ENCODE measurements around the gene NAALADL2.
"Not testable (repeated sequence)": the region's sequence is repeated elsewhere in the genome, so short reads cannot be mapped to it uniquely, and the experiment has no call there.

The NAALADL2 gene

DNA sequence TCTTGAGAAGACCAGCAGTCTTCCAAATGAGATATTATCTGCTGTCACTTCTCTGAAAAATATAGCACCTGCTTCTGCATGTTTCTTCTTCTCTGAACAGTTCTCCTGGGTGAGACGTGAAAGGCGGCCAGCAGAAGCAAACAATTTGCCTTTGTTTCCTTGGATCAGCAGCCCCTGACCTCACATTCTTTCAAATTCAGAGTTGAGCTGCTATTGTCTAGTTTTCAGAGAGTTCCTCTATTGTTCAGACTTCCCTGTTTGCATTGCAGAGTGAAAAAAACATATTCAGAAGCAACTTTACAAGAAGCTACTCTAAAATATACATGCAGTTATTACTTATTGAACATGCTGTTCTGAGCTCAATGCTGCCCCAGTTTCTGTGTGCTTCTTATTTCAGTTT, 653.6 kb downstream of the NAALADL2 start:
- DNase-seq = no peak

DNA sequence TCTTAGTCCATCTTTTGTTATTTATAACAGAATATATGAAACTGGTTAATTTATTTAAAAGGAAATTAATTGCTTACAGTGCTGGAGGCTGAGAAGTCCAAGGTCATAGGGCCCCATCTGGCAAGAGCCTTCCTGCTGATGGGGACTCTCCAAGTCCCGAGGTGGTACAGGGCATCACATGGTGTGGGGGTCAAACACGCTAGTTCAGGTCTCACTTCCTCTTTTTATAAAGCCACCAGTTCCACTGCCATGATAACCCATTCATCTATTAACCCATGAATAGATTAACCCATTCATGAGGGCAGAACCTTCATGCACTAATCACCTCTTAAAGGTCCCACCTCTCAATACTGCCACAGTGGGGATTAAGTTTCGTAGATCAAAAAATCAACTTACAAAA, 659.3 kb downstream of the NAALADL2 start:
- DNase-seq = no peak

- no peak for DNase-seq
Observed at GRCh38 chr3:175521406-175521805, 662.3 kb downstream of the NAALADL2 start.

GRCh38 chr3:175526191-175526590, 667.1 kb downstream of the NAALADL2 start:
- no peak for DNase-seq

GRCh38 chr3:175526609-175527280, 667.6 kb downstream of the NAALADL2 start:
- DNase-seq = no peak

- not testable (repeated sequence) for DNase-seq
Observed at GRCh38 chr3:175528693-175529092, 669.6 kb downstream of the NAALADL2 start.

DNA sequence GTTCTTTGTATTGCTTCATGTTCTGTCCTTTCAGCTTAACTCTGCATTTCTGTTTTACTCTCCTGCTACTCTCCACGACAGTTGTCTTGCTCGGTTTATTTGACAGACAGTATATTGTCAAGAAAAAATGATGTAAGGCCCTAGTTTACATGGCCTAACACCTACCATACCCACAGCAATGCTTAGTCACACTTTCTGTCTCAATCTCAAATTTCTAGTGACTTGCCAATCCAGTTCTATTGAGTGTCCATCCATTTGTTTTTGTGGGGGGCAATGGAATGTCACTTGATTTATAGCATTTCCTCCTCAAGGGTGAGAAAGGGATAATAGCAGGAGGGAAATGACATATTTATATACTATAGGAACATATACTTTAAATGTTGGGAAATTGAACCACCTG, 676.2 kb downstream of the NAALADL2 start:
- no peak for DNase-seq

- no peak for DNase-seq
Observed at GRCh38 chr3:175546115-175546514, 687.0 kb downstream of the NAALADL2 start.

- no peak for DNase-seq
Observed at GRCh38 chr3:175552929-175553328, 693.8 kb downstream of the NAALADL2 start.

GRCh38 chr3:175554801-175555200, 695.7 kb downstream of the NAALADL2 start:
- no peak for DNase-seq

- no peak for DNase-seq
Observed at GRCh38 chr3:175558261-175558660, 699.1 kb downstream of the NAALADL2 start.

- DNase-seq = no peak
Observed at GRCh38 chr3:175564363-175564762, 705.2 kb downstream of the NAALADL2 start.

DNA sequence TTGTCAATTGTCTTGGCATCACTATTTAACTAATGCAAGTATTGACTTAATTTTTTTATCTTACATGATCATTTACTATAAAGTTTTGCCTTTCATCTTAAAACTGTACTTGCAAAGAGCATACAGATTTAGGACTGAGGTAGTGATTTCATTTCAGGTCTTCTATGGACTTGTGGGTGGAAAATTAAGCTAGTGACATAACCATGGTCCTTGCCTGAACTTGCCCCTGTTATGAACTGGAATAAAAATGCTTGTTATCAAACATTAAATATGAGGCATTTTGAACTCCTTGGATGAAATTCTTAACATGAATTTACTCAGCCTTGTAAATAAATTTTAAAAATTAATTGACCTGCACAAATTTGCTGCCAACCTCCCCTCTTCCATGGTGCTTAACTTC, 712.0 kb downstream of the NAALADL2 start:
- DNase-seq = no peak

- no peak for DNase-seq
Observed at GRCh38 chr3:175573226-175573625, 714.1 kb downstream of the NAALADL2 start.

- DNase-seq = no peak
Observed at GRCh38 chr3:175580318-175580717, 721.2 kb downstream of the NAALADL2 start.

GRCh38 chr3:175585898-175586297, 726.8 kb downstream of the NAALADL2 start:
- DNase-seq = no peak

DNA sequence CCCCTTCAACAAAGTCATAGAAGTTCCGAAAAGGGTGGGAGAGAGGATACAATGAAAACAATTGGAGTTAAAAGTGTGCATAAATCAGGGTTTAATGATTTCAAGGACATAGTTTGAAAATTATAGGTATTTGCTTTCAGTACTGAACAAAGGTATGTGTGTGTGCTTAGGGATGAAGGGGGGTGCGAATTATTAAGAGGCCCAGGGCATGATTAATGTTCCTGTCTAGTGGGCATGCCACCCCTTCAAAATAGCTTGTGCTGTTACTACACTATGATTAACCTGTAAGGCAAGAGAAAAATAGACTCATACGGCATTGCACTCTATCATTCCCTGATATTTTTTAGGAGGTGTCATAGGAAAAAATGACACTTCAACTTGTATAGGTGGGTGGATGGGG, 731.6 kb downstream of the NAALADL2 start:
- peak in 2 of 3 experiments; percentile 83 to 97 for DNase-seq

- DNase-seq = no peak
Observed at GRCh38 chr3:175591375-175591774, 732.2 kb downstream of the NAALADL2 start.

DNA sequence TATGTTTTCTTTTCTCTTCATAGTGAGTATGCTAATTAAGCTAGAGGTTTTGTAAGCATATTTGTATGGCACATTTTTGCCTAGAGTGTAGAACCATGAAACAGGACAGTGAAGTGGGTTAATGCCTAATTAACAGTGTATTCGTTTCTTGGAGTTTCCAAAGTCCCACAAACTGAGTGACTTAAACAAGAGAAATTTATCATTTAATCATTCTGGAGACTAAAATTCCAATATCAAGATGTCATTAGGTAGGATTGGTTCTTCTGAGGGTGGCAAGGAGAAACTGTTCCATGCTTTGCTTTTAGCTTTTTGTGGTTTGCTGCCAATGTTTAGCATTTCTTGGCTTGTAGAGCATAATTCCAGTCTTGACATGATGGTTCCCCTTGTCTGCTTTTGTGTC, 734.2 kb downstream of the NAALADL2 start:
- no peak for DNase-seq

- DNase-seq = peak in 1 of 3 experiments; percentile 14
Observed at GRCh38 chr3:175598740-175599139, 739.6 kb downstream of the NAALADL2 start.

DNA sequence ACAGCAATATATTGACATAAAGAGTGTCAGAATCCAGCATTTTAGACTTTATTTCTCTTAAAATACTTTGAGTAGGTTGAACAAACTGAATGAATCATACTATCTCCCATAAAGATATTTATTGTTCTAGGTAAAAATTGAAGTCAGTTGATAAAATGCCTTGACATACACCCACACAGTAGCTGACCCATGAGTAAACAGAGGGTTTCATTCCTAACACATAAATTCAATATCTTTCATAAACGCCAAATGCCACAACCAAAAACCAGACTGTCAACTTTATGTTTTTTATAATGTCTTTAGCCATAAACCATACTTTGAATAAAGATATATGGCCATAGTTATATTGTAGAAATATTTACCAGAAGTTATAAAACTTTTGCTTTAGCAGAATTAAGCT, 742.4 kb downstream of the NAALADL2 start:
- DNase-seq = no peak

- no peak for DNase-seq
Observed at GRCh38 chr3:175605851-175606250, 746.7 kb downstream of the NAALADL2 start.

DNA sequence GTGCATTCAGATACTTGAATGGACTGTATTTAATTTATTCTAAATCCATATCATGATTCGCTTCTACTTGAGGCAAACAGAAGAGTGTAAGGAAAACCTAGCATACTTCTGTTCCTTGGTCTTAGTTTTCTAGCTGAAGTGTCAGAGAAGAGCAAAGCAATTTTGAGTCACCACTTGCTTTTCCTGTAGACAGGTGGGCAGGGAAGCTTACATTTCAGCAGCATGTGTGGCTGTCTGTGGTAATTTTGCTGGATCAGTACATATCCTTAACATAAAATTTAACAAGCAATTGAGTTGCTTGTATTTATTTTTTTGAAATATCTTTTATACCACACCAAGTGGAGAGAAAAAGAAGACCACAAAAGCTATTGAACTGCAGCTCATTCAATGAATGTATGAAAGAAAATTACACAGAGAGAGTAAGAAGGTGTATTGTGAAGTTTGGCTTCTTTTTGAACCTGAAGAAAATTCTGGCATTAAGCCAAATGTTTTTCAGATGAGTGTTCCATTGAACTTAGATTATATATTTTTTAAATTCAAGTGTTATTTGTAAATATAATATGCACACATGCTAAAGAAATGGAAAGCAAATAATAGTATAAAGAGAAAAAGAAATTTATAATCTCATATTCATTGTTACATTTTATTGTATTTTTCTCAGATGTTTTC, 747.6 kb downstream of the NAALADL2 start:
- peak; percentile 20 to 62 (median 32) for DNase-seq

GRCh38 chr3:175608356-175608755, 749.2 kb downstream of the NAALADL2 start:
- DNase-seq = peak in 1 of 3 experiments; percentile 23

DNA sequence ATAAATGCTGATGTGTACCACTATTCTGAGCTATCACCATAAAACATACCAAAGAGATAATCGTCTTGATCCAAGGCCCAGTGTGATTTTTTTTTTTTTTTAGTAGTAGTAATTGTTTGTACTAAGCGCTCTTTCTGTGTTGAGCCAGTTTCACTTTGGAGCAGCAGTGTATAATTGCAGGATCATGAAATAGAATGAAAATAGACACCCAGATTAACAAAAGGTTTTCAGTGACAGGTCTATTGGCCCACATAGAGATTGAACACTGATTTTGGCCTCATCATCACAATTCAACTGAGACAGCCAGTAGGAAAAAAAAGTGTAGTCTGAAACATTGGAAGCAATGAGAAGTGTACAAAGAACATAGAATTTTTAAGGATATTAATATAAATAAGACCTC, 749.8 kb downstream of the NAALADL2 start:
- peak in 1 of 3 experiments; percentile 22 for DNase-seq

Data from NCI-H1417 (cell line).